CD4-positive, alpha-beta T cell (primary cell): ENCODE measurements around the gene AGMO. TPM values are rescaled to one million over a fixed set of nuclear protein-coding genes. Genes with fewer than 3 reads are reported as not detected.

Source experiments
- ATAC-seq: fragments of 200-7000 bp; cut with Tn5 transposase; one replicate; pipeline ENCODE4 v1.10.0; 2022; ENCODE audit warnings: mild to moderate bottlenecking; ENCODE audit not compliant: poor library complexity
- CTCF ChIA-PET: fragments of 350-600 bp; sonication (Branson Sonifier 250); formaldehyde crosslinking; loops from one replicate; lab custom pipeline; 2021; ENCODE audit warnings: antibody characterized with exemption, inconsistent platforms; lab: Charles Lee
- POLR2A ChIA-PET: fragments of 350-600 bp; sonication (Branson Sonifier 250); formaldehyde crosslinking; loops from one replicate; lab custom pipeline; 2021; ENCODE audit warnings: antibody characterized with exemption, inconsistent platforms; lab: Charles Lee
- DNase-seq, 14 experiments: peaks; one replicate each; pipeline ENCODE4 v3.0.0-alpha.2; 2013 to 2020; ENCODE audit warnings: mixed read lengths in 2 of 14
- H3K27ac ChIP-seq, 2 donors: one replicate each; pipeline versions ENCODE4 v1.5.1 to v1.7.0; 2013; ENCODE audit warnings: low read length in 2 of 2, low read depth in 1 of 2, mild to moderate bottlenecking in 1 of 2
- H3K27me3 ChIP-seq, 2 experiments: 1 replicate in 1 of 2; 2 replicates in 1 of 2; pipeline versions ENCODE4 v1.6.1 to v1.7.0; 2013; ENCODE audit warnings: low read length in 2 of 2, control low read depth in 1 of 2, mild to moderate bottlenecking in 1 of 2, moderate library complexity in 1 of 2; ENCODE audit not compliant: insufficient read depth in 2 of 2, control insufficient read depth in 1 of 2
- H3K36me3 ChIP-seq: one replicate; pipeline ENCODE4 v1.6.1; 2013; ENCODE audit warnings: low read length, control low read depth; ENCODE audit not compliant: insufficient read depth
- H3K4me1 ChIP-seq: one replicate; pipeline ENCODE4 v1.6.1; 2013; ENCODE audit warnings: low read length, control low read depth; ENCODE audit not compliant: insufficient read depth
- H3K4me3 ChIP-seq: one replicate; pipeline ENCODE4 v1.5.1; 2013; ENCODE audit warnings: mild to moderate bottlenecking, low read length, moderate library complexity
- H3K9me3 ChIP-seq, 2 experiments: 1 replicate in 1 of 2; 2 replicates in 1 of 2; pipeline versions ENCODE4 v1.6.1 to v1.7.0; 2013; ENCODE audit warnings: low read length in 2 of 2, mild to moderate bottlenecking in 2 of 2, control low read depth in 1 of 2, moderate library complexity in 1 of 2; ENCODE audit not compliant: control insufficient read depth in 1 of 2, insufficient read depth in 1 of 2
- H3K27ac Mint-ChIP-seq: one replicate; pipeline ENCODE4 v1.8.0; 2020; ENCODE audit warnings: mixed read lengths
- H3K27me3 Mint-ChIP-seq: one replicate; pipeline ENCODE4 v1.8.0; 2021; ENCODE audit warnings: mixed read lengths
- H3K36me3 Mint-ChIP-seq: one replicate; pipeline ENCODE4 v1.8.0; 2021; ENCODE audit warnings: low read depth, mixed read lengths
- H3K4me1 Mint-ChIP-seq: one replicate; pipeline ENCODE4 v1.8.0; 2021; ENCODE audit warnings: low read depth, mixed read lengths
- H3K4me3 Mint-ChIP-seq: one replicate; pipeline ENCODE4 v1.8.0; 2020; ENCODE audit warnings: mild to moderate bottlenecking, mixed read lengths
- H3K9me3 Mint-ChIP-seq: one replicate; pipeline ENCODE4 v1.8.0; 2020; ENCODE audit warnings: mixed read lengths
- intact Hi-C, 2 experiments: fragments of 100-400 bp; cut with DNase I in 1 of 2; cut with micrococcal nuclease in 1 of 2; formaldehyde crosslinking; loops; one replicate each; pipeline versions ENCODE4 v1.15.1 to v1.9.0; 2023 to 2025; cut with DNase I, micrococcal nuclease
- total RNA-seq, 174 experiments: library from RNA in 2 of 174; stranded (reverse) in 2 of 174; gene quantifications; one replicate each; pipeline ENCODE4 v1.2.3 and lab custom pipeline; 2021 to 2026
- TF ChIP-seq, protein P1 (sequence below): fragments of 200-600 bp; IDR thresholded peaks from one replicate; pipeline ENCODE4 v1.8.0; 2022; ENCODE audit warnings: antibody characterized with exemption, mild to moderate bottlenecking

Gene AGMO
- total RNA-seq, 2 experiments from 2014 or later: not detected

DNA sequence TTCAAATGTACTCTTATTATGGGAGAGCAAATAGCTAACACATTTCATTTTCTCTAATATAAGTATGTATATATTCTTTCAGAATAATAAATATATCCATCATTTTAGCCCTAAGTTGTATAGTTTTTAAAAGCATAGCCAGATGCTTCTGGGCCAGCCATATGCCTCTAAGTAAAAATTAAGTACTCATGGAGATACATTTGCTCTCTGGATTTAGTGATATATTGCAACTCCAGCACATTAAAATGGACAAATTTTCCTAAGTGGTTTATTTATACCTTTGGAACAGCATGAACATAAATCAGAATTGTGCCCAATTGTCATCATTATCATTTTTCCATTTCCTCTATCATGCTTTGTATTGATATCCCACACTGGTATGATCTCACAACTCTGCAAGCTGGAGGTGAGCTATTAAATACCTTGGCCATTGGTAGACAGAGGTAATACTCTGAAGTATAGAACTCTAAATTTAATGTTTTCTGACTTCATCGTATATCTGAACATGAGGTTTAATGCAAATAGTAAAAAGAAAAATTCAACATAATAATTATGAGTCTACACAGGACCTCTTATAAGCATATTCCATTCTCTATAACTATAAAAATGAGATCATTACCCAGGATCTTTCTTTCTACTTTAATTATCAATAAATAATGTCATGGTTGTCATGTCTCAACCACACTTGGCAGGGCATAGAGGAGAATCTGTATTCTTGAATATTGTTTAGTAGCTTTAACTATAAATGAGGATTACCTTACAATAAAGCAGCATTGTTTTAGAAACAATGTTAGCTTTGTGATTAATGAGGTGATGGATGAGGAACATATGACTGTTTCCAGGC lies 90.8 kb downstream of the AGMO start:
- POLR2A ChIA-PET: no interaction called here
- Mint-ChIP-seq H3K9me3 (peaks cover 18% of the 10 kb centered on the region), H3K27ac (no peak overlapping the region), H3K4me1 (no peaks in the 10 kb centered on the region), H3K36me3 (no peaks in the 10 kb centered on the region), H3K27me3 (no peaks in the 10 kb centered on the region), H3K4me3 (no peak overlapping the region)
- H3K4me3 ChIP-seq: no peak overlapping the region
- CTCF ChIA-PET: no interaction called here
- intact Hi-C loops: no loop called here
- TF ChIP-seq, protein P1, sequence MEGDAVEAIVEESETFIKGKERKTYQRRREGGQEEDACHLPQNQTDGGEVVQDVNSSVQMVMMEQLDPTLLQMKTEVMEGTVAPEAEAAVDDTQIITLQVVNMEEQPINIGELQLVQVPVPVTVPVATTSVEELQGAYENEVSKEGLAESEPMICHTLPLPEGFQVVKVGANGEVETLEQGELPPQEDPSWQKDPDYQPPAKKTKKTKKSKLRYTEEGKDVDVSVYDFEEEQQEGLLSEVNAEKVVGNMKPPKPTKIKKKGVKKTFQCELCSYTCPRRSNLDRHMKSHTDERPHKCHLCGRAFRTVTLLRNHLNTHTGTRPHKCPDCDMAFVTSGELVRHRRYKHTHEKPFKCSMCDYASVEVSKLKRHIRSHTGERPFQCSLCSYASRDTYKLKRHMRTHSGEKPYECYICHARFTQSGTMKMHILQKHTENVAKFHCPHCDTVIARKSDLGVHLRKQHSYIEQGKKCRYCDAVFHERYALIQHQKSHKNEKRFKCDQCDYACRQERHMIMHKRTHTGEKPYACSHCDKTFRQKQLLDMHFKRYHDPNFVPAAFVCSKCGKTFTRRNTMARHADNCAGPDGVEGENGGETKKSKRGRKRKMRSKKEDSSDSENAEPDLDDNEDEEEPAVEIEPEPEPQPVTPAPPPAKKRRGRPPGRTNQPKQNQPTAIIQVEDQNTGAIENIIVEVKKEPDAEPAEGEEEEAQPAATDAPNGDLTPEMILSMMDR: no peak
- ATAC-seq: no peak
- H3K36me3 ChIP-seq: no peaks in the 10 kb centered on the region
- no peaks in the 10 kb centered on the region for H3K27me3 ChIP-seq
- H3K27ac ChIP-seq: no peak overlapping the region
- H3K4me1 ChIP-seq: no peaks in the 10 kb centered on the region
- no peaks in the 10 kb centered on the region for H3K9me3 ChIP-seq
- no peak for DNase-seq

DNA sequence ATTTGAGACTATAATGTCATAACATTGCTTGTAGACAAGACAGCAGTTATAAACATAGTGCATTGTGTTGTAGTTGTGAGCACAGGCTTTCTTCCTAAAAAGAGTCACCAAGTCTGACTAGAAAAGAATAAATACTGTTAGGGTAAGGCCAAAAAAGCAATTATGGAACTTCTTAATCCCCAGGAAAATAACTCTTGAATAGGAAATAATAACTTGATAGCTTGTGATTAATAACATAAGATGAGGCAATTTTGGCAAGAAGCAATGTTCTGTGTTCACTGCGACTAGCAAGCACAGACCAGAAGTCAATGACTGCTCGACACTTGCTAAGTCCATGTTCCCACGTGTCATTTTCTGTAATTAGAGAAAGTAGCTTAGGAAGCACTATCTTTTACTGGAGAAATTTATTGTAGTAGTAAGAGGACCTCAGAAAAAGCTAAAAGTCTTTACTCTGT lies 97.1 kb downstream of the AGMO start:
- Histone ChIP-seq H3K4me3 (no peak overlapping the region), H3K4me1 (no peaks in the 10 kb centered on the region), H3K27ac (no peak overlapping the region), H3K27me3 (no peaks in the 10 kb centered on the region), H3K9me3 (no peaks in the 10 kb centered on the region), H3K36me3 (no peaks in the 10 kb centered on the region)
- peaks cover 4% of the 10 kb centered on the region for H3K9me3 Mint-ChIP-seq
- H3K27ac Mint-ChIP-seq: no peak overlapping the region
- ChIA-PET POLR2A (no interaction called here), CTCF (no interaction called here)
- intact Hi-C loops: no loop called here
- H3K4me3 Mint-ChIP-seq: no peak overlapping the region
- H3K4me1 Mint-ChIP-seq: no peaks in the 10 kb centered on the region
- ATAC-seq: no peak
- no peak for DNase-seq
- TF ChIP-seq, protein P1: no peak
- no peaks in the 10 kb centered on the region for H3K36me3 Mint-ChIP-seq
- H3K27me3 Mint-ChIP-seq: no peaks in the 10 kb centered on the region

DNA sequence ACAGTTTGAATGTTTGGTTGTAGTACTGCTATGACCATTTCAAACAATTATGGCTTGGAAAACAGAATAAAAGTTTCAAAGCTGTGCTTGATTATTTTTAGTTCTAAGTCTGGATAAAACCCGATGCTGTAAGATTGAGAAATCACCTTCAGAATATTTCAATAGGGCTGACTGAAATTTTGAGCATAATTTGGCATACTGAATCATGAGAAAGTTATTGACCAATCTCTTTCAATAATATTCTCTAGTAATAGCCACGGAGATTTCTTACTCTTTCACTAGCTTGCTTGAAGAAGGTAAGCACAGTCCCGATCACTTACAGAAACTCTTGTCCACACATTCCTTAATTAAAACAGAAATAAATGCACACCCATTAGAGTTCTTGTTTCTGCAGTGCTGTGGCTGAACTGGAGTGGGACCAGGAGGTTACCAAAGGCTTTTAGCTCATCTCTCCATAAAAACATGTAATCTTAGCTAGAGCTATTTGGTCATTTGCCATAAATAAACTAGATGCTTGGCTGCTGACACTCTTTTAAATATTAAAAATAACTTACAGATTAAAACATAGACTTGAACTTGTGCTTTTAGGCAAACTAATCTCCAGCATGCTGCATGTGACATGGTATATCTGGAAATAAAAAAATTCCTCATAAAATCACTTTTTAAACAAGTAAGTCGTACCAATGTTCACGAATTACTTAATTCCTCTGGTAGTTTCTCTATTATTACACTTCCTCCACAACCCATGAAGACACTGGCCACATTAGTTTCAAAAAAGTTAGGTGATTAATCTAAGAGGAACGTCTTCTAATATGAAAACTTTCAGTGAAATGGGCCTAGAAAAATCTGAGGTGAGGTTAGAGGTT lies 97.8 kb downstream of the AGMO start:
- Histone ChIP-seq H3K4me1 (no peaks in the 10 kb centered on the region), H3K36me3 (no peaks in the 10 kb centered on the region), H3K27me3 (no peaks in the 10 kb centered on the region), H3K4me3 (no peak overlapping the region), H3K9me3 (no peaks in the 10 kb centered on the region), H3K27ac (no peak overlapping the region)
- intact Hi-C loops: no loop called here
- H3K4me3 Mint-ChIP-seq: no peak overlapping the region
- no peak overlapping the region for H3K27ac Mint-ChIP-seq
- H3K27me3 Mint-ChIP-seq: no peaks in the 10 kb centered on the region
- no peak for ATAC-seq
- no peak for DNase-seq
- ChIA-PET CTCF (no interaction called here), POLR2A (no interaction called here)
- TF ChIP-seq, protein P1: no peak
- H3K36me3 Mint-ChIP-seq: no peaks in the 10 kb centered on the region
- H3K9me3 Mint-ChIP-seq: peaks cover 2% of the 10 kb centered on the region
- no peaks in the 10 kb centered on the region for H3K4me1 Mint-ChIP-seq
